NCI-H2107 treated with DMSO at 0.1 percent for 48 hours (cell line): ENCODE data around the gene IFNA10.
"Not testable (repeated sequence)": the region's sequence is repeated elsewhere in the genome, so short reads cannot be mapped to it uniquely, and the experiment has no call there.

Source experiments
- DNase-seq: peaks from one replicate; lab custom pipeline; 2025; ENCODE audit not compliant: unreplicated experiment; lab: John Stamatoyannopoulos, UW

Gene IFNA10

GRCh38 chr9:21194867-21195776, 11.8 kb downstream of the IFNA10 start:
- DNase-seq = not testable (repeated sequence)

- not testable (repeated sequence) for DNase-seq
These were observed 19.5 kb downstream of the IFNA10 start, which contains the start of gene IFNA4 for GRCh38 chr9:21187487-21187886. Gene IFNA4 (minus strand): TSS chr9:21187587. CDS start chr9:21187531, 56 bp downstream.

- not testable (repeated sequence) for DNase-seq
These were observed 23.9 kb downstream of the IFNA10 start for GRCh38 chr9:21182810-21183736.

GRCh38 chr9:21174671-21175070, 32.3 kb downstream of the IFNA10 start:
- DNase-seq = no peak

GRCh38 chr9:21172156-21172555, 34.8 kb downstream of the IFNA10 start:
- DNase-seq = no peak

GRCh38 chr9:21171351-21171750, 35.6 kb downstream of the IFNA10 start:
- no peak for DNase-seq

GRCh38 chr9:21166560-21166959, 40.4 kb downstream of the IFNA10 start, which contains the start of gene IFNA21:
Gene IFNA21 (minus strand): TSS chr9:21166660. CDS start chr9:21166612, 48 bp downstream.
- DNase-seq = not testable (repeated sequence)

GRCh38 chr9:21165516-21165915, 41.4 kb downstream of the IFNA10 start:
- no peak for DNase-seq

GRCh38 chr9:21160178-21160577, 46.8 kb downstream of the IFNA10 start:
- no peak for DNase-seq
